ENCODE measurements around the gene C1QTNF2. TPM values are rescaled to one million over a fixed set of nuclear protein-coding genes. Genes with fewer than 3 reads are reported as not detected.

C1QTNF2 gene
- total RNA-seq, 1 donor from 2014 or later: 0.17 TPM

DNA sequence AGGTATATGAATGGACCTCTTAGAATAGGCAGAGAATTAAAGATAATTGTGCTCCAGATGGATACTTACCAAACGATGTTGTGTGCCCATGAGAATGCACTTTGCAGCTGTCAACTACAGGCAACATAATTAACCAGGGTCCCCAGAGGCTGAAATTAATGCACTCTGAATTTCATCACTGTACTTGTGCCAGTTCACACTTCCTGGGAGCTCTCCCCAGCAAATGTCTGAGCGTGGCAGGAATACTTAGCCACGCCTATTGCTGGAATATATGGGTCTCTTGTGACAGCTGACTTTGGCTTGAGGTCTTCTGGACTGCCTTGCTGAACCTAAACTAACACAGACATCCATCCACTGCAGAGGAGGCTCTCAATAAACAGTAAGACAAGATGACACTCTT, 11.9 kb upstream of the C1QTNF2 start:
- no peak for DNase-seq (ENCODE audit: low read depth)
- TF ChIP-seq, protein P1, sequence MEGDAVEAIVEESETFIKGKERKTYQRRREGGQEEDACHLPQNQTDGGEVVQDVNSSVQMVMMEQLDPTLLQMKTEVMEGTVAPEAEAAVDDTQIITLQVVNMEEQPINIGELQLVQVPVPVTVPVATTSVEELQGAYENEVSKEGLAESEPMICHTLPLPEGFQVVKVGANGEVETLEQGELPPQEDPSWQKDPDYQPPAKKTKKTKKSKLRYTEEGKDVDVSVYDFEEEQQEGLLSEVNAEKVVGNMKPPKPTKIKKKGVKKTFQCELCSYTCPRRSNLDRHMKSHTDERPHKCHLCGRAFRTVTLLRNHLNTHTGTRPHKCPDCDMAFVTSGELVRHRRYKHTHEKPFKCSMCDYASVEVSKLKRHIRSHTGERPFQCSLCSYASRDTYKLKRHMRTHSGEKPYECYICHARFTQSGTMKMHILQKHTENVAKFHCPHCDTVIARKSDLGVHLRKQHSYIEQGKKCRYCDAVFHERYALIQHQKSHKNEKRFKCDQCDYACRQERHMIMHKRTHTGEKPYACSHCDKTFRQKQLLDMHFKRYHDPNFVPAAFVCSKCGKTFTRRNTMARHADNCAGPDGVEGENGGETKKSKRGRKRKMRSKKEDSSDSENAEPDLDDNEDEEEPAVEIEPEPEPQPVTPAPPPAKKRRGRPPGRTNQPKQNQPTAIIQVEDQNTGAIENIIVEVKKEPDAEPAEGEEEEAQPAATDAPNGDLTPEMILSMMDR (conservative IDR thresholded peaks at IDR 0.05; ENCODE audit: low read depth, low read length): no peak
- no peak overlapping the region for H3K4me3 ChIP-seq (ENCODE audit: low read depth, low read length)

DNA sequence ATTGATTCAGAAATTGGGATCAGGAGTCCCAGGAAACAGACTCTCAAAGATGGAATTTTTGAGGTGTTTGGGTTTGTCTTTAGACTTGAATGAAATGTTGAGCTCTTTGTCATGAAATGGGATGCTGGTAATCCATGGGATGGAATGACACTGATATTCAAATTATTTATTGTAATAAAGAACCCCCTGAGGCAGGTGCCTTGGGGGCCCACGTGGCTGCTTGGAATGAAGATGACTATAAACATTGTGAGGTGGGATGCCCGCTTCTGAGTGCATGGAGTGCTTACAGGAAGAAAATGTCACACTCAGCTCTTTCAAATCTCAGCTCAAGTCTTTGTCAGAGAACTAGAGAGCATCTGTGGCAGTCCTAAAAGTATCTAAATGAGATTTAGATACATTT, 9.6 kb upstream of the C1QTNF2 start:
- TF ChIP-seq, protein P1 (conservative IDR thresholded peaks at IDR 0.05; ENCODE audit: low read depth, low read length): no peak
- no peak overlapping the region for H3K4me3 ChIP-seq (ENCODE audit: low read depth, low read length)
- DNase-seq (ENCODE audit: low read depth): no peak

DNA sequence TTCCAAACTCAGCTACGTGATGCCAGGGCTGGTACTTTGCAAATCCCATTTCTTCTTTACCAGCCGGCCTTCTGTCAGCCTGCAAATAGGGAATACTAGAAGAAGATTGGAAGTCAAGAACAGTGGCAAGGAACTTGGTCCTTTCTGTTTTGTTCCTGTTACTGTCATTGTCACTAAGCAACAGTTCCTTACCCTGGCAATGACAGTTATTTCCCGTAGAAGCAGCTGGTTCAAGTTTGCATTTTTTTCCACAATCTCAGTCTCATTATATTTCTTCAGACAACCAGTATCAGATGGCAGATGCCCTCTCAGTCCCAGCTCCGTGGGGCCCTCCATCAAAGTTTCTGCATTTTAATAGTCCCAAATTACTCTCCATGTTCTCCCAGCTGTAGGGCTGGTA, 9.1 kb upstream of the C1QTNF2 start:
- H3K4me3 ChIP-seq (ENCODE audit: low read depth, low read length): no peak overlapping the region
- DNase-seq (ENCODE audit: low read depth): no peak
- TF ChIP-seq, protein P1 (conservative IDR thresholded peaks at IDR 0.05; ENCODE audit: low read depth, low read length): no peak

DNA sequence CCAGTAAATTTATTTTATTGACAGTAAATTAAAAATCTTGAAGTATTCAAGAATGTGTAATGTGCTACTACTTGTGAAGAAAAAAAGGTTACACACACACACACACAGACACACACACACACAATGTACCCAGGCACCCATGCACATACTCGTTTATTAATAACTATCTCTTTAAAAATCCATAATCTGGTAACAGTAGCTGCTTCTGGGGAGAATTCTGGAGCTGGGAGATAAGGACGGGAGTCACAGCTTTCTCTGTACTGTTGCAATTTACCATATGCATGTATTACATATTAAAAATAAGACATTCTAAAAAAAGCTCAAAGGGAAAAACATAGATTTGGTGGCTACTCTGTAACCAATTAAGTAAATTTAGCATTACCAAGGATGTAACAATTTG, 7.9 kb upstream of the C1QTNF2 start:
- H3K4me3 ChIP-seq (ENCODE audit: low read depth, low read length): no peak overlapping the region
- TF ChIP-seq, protein P1 (conservative IDR thresholded peaks at IDR 0.05; ENCODE audit: low read depth, low read length): no peak
- no peak for DNase-seq (ENCODE audit: low read depth)

DNA sequence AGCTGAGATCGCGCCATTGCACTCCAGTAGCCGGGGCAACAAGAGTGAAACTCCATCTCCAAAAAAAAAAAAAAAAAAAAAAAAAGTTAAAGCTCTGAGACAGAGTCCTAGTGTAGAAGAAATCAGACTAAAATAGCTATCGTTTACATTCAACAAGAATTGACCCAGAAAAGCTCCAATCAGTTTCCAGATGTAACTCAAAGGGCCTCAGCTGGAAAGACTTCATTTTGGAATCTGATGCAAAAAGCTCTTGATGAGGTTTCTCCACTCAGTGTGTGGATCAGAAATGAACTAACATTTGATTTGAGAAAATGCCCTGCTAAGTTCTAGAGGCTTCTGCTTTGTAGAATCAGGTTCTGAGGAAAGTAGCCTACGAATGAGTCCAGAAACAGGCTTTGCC, 7.2 kb upstream of the C1QTNF2 start:
- TF ChIP-seq, protein P1 (conservative IDR thresholded peaks at IDR 0.05; ENCODE audit: low read depth, low read length): no peak
- H3K4me3 ChIP-seq (ENCODE audit: low read depth, low read length): no peak overlapping the region
- no peak for DNase-seq (ENCODE audit: low read depth)

DNA sequence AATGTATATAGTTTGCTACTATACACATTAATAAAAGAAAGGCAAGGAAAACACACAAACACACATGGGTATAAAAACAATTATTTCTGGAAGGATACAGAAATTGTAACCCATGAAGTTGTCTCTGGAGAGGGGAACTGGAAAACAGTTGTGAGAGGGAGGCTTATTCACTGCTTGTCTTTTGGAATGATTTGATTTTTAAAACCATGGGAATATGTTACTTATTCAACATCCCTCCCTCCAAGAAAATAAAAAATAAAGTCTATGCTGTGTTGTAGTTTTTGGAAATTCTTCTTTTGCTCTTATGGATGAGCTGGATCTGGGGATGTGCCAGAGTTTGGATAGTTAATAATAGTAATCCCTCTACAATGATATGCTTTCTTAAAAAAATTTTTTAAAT, 6.0 kb upstream of the C1QTNF2 start:
- DNase-seq (ENCODE audit: low read depth): no peak
- TF ChIP-seq, protein P1 (conservative IDR thresholded peaks at IDR 0.05; ENCODE audit: low read depth, low read length): no peak
- no peak overlapping the region for H3K4me3 ChIP-seq (ENCODE audit: low read depth, low read length)

DNA sequence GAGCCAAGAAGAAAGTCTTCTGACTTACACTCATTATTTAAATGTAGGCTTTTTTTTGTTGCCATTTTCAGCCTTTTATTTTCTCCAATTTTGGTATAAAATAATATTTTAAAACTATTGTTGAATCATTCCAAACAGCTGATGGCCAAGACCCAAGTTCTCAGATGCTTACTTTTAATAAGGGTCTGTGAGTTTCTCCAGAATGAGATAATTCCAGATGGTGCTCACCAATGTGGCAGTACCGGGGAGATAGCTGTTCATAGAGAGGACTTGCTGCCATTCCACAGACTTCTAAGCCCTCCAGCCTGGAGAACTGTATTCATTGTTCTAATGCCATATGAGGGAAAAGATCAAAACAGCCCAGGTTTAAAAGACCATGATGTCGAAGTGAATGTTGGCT, 5.3 kb upstream of the C1QTNF2 start:
- TF ChIP-seq, protein P1 (conservative IDR thresholded peaks at IDR 0.05; ENCODE audit: low read depth, low read length): no peak
- no peak overlapping the region for H3K4me3 ChIP-seq (ENCODE audit: low read depth, low read length)
- DNase-seq (ENCODE audit: low read depth): no peak

Measured in epithelial cell of proximal tubule (primary cell).